HepG2 (cell line): ENCODE data around the gene APOM. TPM values are rescaled to one million over a fixed set of nuclear protein-coding genes. Genes with fewer than 3 reads are reported as not detected.
A peak's percentile ranks its signal among the peaks of the same experiment; 100 is the strongest.

Experiments used
- AKAP8 ChIP-seq: sonication (generic); formaldehyde crosslinking; IDR thresholded peaks from 2 replicates; pipeline ENCODE4 v1.5.1; 2020; ENCODE audit warnings: mild to moderate bottlenecking, missing genetic modification reagents
- ARHGAP35 ChIP-seq: sonication (generic); formaldehyde crosslinking; IDR thresholded peaks from 2 replicates; pipeline ENCODE4 v1.9.0; 2022; ENCODE audit warnings: mild to moderate bottlenecking, inconsistent platforms, moderate library complexity, missing genetic modification reagents, borderline replicate concordance
- ARNT ChIP-seq: fragments of 450-650 bp; IDR thresholded peaks from 2 replicates; pipeline ENCODE4 v1.6.1; 2017
- CSRNP1 ChIP-seq: sonication (generic); formaldehyde crosslinking; IDR thresholded peaks from 2 replicates; pipeline ENCODE4 v1.8.1; 2023; ENCODE audit warnings: mild to moderate bottlenecking, missing genetic modification reagents
- EZH2 ChIP-seq: conservative IDR thresholded peaks from 2 replicates; pipeline ENCODE4 v1.6.1; 2012; ENCODE audit warnings: mild to moderate bottlenecking, low read depth, low read length, moderate library complexity
- GLI4 ChIP-seq: sonication (generic); formaldehyde crosslinking; IDR thresholded peaks from 2 replicates; pipeline ENCODE4 v1.5.1; 2020; ENCODE audit warnings: missing genetic modification reagents, mild to moderate bottlenecking, moderate library complexity, borderline replicate concordance
- HES4 ChIP-seq: sonication (generic); formaldehyde crosslinking; IDR thresholded peaks from 2 replicates; pipeline ENCODE4 v1.9.0; 2021; ENCODE audit warnings: mild to moderate bottlenecking, missing genetic modification reagents, borderline replicate concordance
- HIC2 ChIP-seq: sonication (generic); formaldehyde crosslinking; IDR thresholded peaks from 2 replicates; pipeline ENCODE4 v1.9.0; 2022; ENCODE audit warnings: low read depth, missing genetic modification reagents
- MBD4 ChIP-seq: IDR thresholded peaks from 2 replicates; pipeline ENCODE4 v1.6.1; 2012; ENCODE audit warnings: low read length, inconsistent platforms, borderline replicate concordance
- RFX1 ChIP-seq: fragments of 450-650 bp; IDR thresholded peaks from 2 replicates; pipeline ENCODE4 v1.6.1; 2017
- RFXAP ChIP-seq: sonication (generic); formaldehyde crosslinking; IDR thresholded peaks from 2 replicates; pipeline ENCODE4 v1.4.0; 2020; ENCODE audit warnings: missing genetic modification reagents, borderline replicate concordance
- SAFB2 ChIP-seq: sonication (generic); formaldehyde crosslinking; IDR thresholded peaks from 2 replicates; pipeline ENCODE4 v1.5.1; 2020; ENCODE audit warnings: missing genetic modification reagents, low read depth, mild to moderate bottlenecking, borderline replicate concordance
- SATB2 ChIP-seq: sonication (generic); formaldehyde crosslinking; IDR thresholded peaks from 2 replicates; pipeline ENCODE4 v1.5.0; 2020; ENCODE audit warnings: missing genetic modification reagents
- SKI ChIP-seq: fragments of 450-650 bp; IDR thresholded peaks from one replicate; pipeline ENCODE4 v1.6.1; 2018; ENCODE audit warnings: mild to moderate bottlenecking; ENCODE audit not compliant: partially characterized antibody
- ZBTB21 ChIP-seq: sonication (generic); formaldehyde crosslinking; IDR thresholded peaks from 2 replicates; pipeline ENCODE4 v1.4.0; 2020; ENCODE audit warnings: missing genetic modification reagents
- ZNF207 ChIP-seq: fragments of 450-650 bp; IDR thresholded peaks from 2 replicates; pipeline ENCODE4 v1.6.1; 2016; ENCODE audit warnings: antibody characterized with exemption, borderline replicate concordance
- ZNF225 ChIP-seq: sonication (generic); formaldehyde crosslinking; IDR thresholded peaks from 2 replicates; pipeline ENCODE4 v1.4.0; 2020; ENCODE audit warnings: mild to moderate bottlenecking, missing genetic modification reagents
- ZNF563 ChIP-seq: sonication (generic); formaldehyde crosslinking; IDR thresholded peaks from 2 replicates; pipeline ENCODE4 v1.8.0; 2022; ENCODE audit warnings: mild to moderate bottlenecking, moderate library complexity, missing genetic modification reagents
- ZNF567 ChIP-seq: sonication (generic); formaldehyde crosslinking; IDR thresholded peaks from 2 replicates; pipeline ENCODE4 v1.8.1; 2023; ENCODE audit warnings: mild to moderate bottlenecking, missing genetic modification reagents, borderline replicate concordance
- ZNF615 ChIP-seq: sonication (generic); formaldehyde crosslinking; IDR thresholded peaks from 2 replicates; pipeline ENCODE4 v1.5.0; 2020; ENCODE audit warnings: mild to moderate bottlenecking, missing genetic modification reagents, borderline replicate concordance
- ZNF724P ChIP-seq: sonication (generic); formaldehyde crosslinking; IDR thresholded peaks from 2 replicates; pipeline ENCODE4 v1.8.0; 2022; ENCODE audit warnings: missing genetic modification reagents, borderline replicate concordance
- ZNF737 ChIP-seq: sonication (generic); formaldehyde crosslinking; IDR thresholded peaks from 2 replicates; pipeline ENCODE4 v1.5.0; 2020; ENCODE audit warnings: missing genetic modification reagents, mild to moderate bottlenecking, borderline replicate concordance
- ZNF816 ChIP-seq: sonication (generic); formaldehyde crosslinking; IDR thresholded peaks from 2 replicates; pipeline ENCODE4 v1.8.0; 2022; ENCODE audit warnings: missing genetic modification reagents, mild to moderate bottlenecking, borderline replicate concordance
- ZSCAN12 ChIP-seq: sonication (generic); formaldehyde crosslinking; IDR thresholded peaks from 2 replicates; pipeline ENCODE4 v1.9.0; 2021; ENCODE audit warnings: mild to moderate bottlenecking, missing genetic modification reagents
- ZSCAN20 ChIP-seq: sonication (generic); formaldehyde crosslinking; IDR thresholded peaks from 2 replicates; pipeline ENCODE4 v1.4.0; 2020; ENCODE audit warnings: missing genetic modification reagents, mild to moderate bottlenecking, borderline replicate concordance
- ZSCAN31 ChIP-seq: sonication (generic); formaldehyde crosslinking; IDR thresholded peaks from 2 replicates; pipeline ENCODE4 v1.5.0; 2020; ENCODE audit warnings: low read depth, mild to moderate bottlenecking, missing genetic modification reagents
- polyA plus RNA-seq, 8 experiments: library from polyadenylated mRNA; depleted of rRNA in 3 of 8; stranded (reverse) in 7 of 8; unstranded in 1 of 8; fragments of >200 nt; fragmentation: Illumina TruSeq in 4 of 8; extraction: Trizol in 4 of 8; gene quantifications; 2 replicates each; pipeline versions ENCODE4 v1.2.1 to v1.2.3, GENCODE V29; 2011 to 2016; ENCODE audit warnings: low read depth in 4 of 8, missing spikeins in 1 of 8, mixed read lengths in 1 of 8; ENCODE audit not compliant: insufficient read depth in 1 of 8
- total RNA-seq, 5 experiments: library from RNA; depleted of rRNA; stranded (reverse); fragments of >200 nt; fragmentation: Illumina TruSeq; extraction: Trizol; gene quantifications; 2 replicates each; pipeline ENCODE4 v1.2.3, GENCODE V29; 2016; ENCODE audit warnings: low read depth in 1 of 5

APOM gene
- total and polyA plus RNA-seq, 2 of the 13 experiments (the other 11 are each of a cell fraction or from before 2014, with no cell fraction given): 98.2 to 1,140 TPM

GRCh38 chr6:31652925-31653724 lies 2.6 kb upstream of the APOM start (continued):
- TF ChIP-seq HIC2 (CRISPR knock-in tag): no peak; the same call in 1 of the 2 replicates
- no peak for TF ChIP-seq ZNF816
- no peak; the same call in none of the 2 replicates for TF ChIP-seq ZNF563
- TF ChIP-seq EZH2: no peak
- no peak for TF ChIP-seq ZBTB21 (CRISPR knock-in tag)
- TF ChIP-seq ZNF225: no peak; the same call in 1 of the 2 replicates
- 0 out of 2 replicates have a peak, but pooled peaks have one; percentile 40 for TF ChIP-seq HES4 (CRISPR knock-in tag)
- no peak; the same call in 1 of the 2 replicates for TF ChIP-seq RFXAP
- TF ChIP-seq ZNF724P (CRISPR knock-in tag): no peak
- no peak for TF ChIP-seq ARNT
- TF ChIP-seq ZNF615 (CRISPR knock-in tag): no peak
- no peak for TF ChIP-seq ZNF207
- no peak for TF ChIP-seq RFX1
- TF ChIP-seq GLI4 (CRISPR knock-in tag): no peak; the same call in 1 of the 2 replicates
- TF ChIP-seq SKI: no peak
- no peak for TF ChIP-seq ZSCAN20 (CRISPR knock-in tag)
- TF ChIP-seq ARHGAP35 (CRISPR knock-in tag): no peak; the same call in 1 of the 2 replicates
- TF ChIP-seq ZSCAN12: no peak
- TF ChIP-seq SATB2 (CRISPR knock-in tag): no peak
- no peak for TF ChIP-seq MBD4
- no peak for TF ChIP-seq ZNF567 (CRISPR knock-in tag)
- no peak for TF ChIP-seq SAFB2 (CRISPR knock-in tag)
- no peak for TF ChIP-seq AKAP8 (CRISPR knock-in tag)
- TF ChIP-seq CSRNP1 (CRISPR knock-in tag): 0 out of 2 replicates have a peak, but pooled peaks have one; percentile 29
- no peak; the same call in 1 of the 2 replicates for TF ChIP-seq ZSCAN31 (CRISPR knock-in tag)
- TF ChIP-seq ZNF737 (CRISPR knock-in tag): no peak
